Measurements from ENCODE around the gene NOS1AP. TPM values are rescaled to one million over a fixed set of nuclear protein-coding genes. Genes with fewer than 3 reads are reported as not detected.

The NOS1AP gene
- total RNA-seq, 2 experiments from 2014 or later: not detected

DNA sequence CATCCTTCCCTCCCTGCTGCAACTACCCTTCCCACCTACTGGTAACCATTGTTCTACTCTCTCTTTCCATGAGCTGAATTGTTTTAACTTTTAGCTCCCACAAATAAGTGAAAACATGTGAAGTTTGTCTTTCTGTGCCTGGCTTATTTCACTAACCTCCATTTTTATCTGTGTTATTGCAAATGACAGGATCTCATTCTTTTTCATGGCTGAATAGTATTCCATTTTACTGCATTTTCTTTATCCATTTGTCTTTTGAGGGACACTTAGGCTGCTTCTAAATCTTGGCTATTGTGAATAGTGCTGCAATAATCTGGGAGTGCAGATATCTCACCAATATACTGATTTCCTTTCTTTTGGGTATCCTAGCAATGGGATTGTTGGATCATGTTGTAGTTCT lies 80.6 kb downstream of the NOS1AP start:
- BruUV-seq (replicated peaks): no TSS peak
- TF ChIP-seq, protein P1, sequence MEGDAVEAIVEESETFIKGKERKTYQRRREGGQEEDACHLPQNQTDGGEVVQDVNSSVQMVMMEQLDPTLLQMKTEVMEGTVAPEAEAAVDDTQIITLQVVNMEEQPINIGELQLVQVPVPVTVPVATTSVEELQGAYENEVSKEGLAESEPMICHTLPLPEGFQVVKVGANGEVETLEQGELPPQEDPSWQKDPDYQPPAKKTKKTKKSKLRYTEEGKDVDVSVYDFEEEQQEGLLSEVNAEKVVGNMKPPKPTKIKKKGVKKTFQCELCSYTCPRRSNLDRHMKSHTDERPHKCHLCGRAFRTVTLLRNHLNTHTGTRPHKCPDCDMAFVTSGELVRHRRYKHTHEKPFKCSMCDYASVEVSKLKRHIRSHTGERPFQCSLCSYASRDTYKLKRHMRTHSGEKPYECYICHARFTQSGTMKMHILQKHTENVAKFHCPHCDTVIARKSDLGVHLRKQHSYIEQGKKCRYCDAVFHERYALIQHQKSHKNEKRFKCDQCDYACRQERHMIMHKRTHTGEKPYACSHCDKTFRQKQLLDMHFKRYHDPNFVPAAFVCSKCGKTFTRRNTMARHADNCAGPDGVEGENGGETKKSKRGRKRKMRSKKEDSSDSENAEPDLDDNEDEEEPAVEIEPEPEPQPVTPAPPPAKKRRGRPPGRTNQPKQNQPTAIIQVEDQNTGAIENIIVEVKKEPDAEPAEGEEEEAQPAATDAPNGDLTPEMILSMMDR (conservative IDR thresholded peaks at IDR 0.05; ENCODE audit: low read length): no peak
- no peak for TF ChIP-seq EZH2phosphoT487 (IDR thresholded peaks at IDR 0.05; ENCODE audit: borderline replicate concordance, low read depth, low read length)
- no peaks in the 10 kb centered on the region for H3K9me2 ChIP-seq (ENCODE audit: insufficient read depth, low read length)
- H3K4me1 ChIP-seq (ENCODE audit: insufficient read depth, low read length, poor library complexity, severe bottlenecking): no peaks in the 10 kb centered on the region
- H2AFZ ChIP-seq (ENCODE audit: low read length): no peak overlapping the region
- H3K36me3 ChIP-seq (ENCODE audit: insufficient read depth, low read length): no peaks in the 10 kb centered on the region
- POLR2A ChIA-PET: no interaction called here
- CTCF ChIA-PET (ENCODE audit: unreplicated experiment): no interaction called here
- H3K4me2 ChIP-seq (ENCODE audit: low read length): no peak overlapping the region
- H4K20me1 ChIP-seq (ENCODE audit: insufficient read depth, low read length): no peaks in the 10 kb centered on the region
- H3K27ac ChIP-seq (ENCODE audit: low read depth, low read length, poor library complexity, severe bottlenecking): no peak overlapping the region
- no peaks in the 10 kb centered on the region for H3K79me2 ChIP-seq (ENCODE audit: insufficient read depth, low read depth, low read length)
- no peak overlapping the region for H3K4me3 ChIP-seq (ENCODE audit: low read depth, low read length, poor library complexity, severe bottlenecking)
- no peaks in the 10 kb centered on the region for H3K9me3 ChIP-seq (ENCODE audit: low read length)
- no peak for DNase-seq (ENCODE audit: low spot score)
- intact Hi-C loops (cut with micrococcal nuclease; ENCODE audit: unreplicated experiment): no loop called here

- no peak overlapping the region for H3K27ac ChIP-seq (ENCODE audit: low read depth, low read length, poor library complexity, severe bottlenecking)
- no peak for DNase-seq (ENCODE audit: low spot score)
- intact Hi-C loops (cut with micrococcal nuclease; ENCODE audit: unreplicated experiment): no loop called here
- H3K4me1 ChIP-seq (ENCODE audit: insufficient read depth, low read length, poor library complexity, severe bottlenecking): no peaks in the 10 kb centered on the region
- BruUV-seq (replicated peaks): no TSS peak
- no peaks in the 10 kb centered on the region for H3K36me3 ChIP-seq (ENCODE audit: insufficient read depth, low read length)
- CTCF ChIA-PET (ENCODE audit: unreplicated experiment): no interaction called here
- H3K9me3 ChIP-seq (ENCODE audit: low read length): no peaks in the 10 kb centered on the region
- no peak overlapping the region for H3K4me2 ChIP-seq (ENCODE audit: low read length)
- H3K79me2 ChIP-seq (ENCODE audit: insufficient read depth, low read depth, low read length): no peaks in the 10 kb centered on the region
- no peak overlapping the region for H3K4me3 ChIP-seq (ENCODE audit: low read depth, low read length, poor library complexity, severe bottlenecking)
- POLR2A ChIA-PET: interaction anchor here (1.0 kb wide), 1 partner anchor 24 kb away, joined by 3 read pairs; no protein-coding TSS in a partner anchor
- TF ChIP-seq, protein P1 (conservative IDR thresholded peaks at IDR 0.05; ENCODE audit: low read length): no peak
- no peak overlapping the region for H2AFZ ChIP-seq (ENCODE audit: low read length)
- H3K9me2 ChIP-seq (ENCODE audit: insufficient read depth, low read length): no peaks in the 10 kb centered on the region
- H4K20me1 ChIP-seq (ENCODE audit: insufficient read depth, low read length): no peaks in the 10 kb centered on the region
Observed at GRCh38 chr1:162151900-162152829, 82.7 kb downstream of the NOS1AP start.

DNA sequence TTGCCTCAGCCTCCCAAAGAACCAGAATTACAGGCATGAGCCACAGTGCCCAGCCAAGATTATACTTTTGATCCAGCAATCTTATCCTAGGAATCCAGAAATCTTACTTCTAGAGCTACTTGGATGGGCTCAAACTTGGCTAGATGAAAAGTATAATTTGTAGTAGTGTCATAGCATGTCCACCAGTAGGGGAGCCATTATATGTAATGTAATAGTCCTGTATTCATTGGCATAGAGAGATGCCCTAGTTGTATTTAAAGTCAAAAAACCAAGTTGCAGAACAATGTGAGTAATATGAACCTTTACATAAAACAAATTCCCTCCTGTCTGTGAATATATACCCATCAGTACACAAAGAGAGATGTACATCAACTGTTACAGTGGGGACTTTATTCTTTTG lies 83.9 kb downstream of the NOS1AP start:
- Histone ChIP-seq H3K4me3 (ENCODE audit: low read depth, low read length, poor library complexity, severe bottlenecking) (no peak overlapping the region), H2AFZ (ENCODE audit: low read length) (no peak overlapping the region), H3K9me3 (ENCODE audit: low read length) (no peaks in the 10 kb centered on the region), H3K4me1 (ENCODE audit: insufficient read depth, low read length, poor library complexity, severe bottlenecking) (no peaks in the 10 kb centered on the region), H3K79me2 (ENCODE audit: insufficient read depth, low read depth, low read length) (no peaks in the 10 kb centered on the region), H3K27ac (ENCODE audit: low read depth, low read length, poor library complexity, severe bottlenecking) (no peak overlapping the region), H3K9me2 (ENCODE audit: insufficient read depth, low read length) (no peaks in the 10 kb centered on the region), H4K20me1 (ENCODE audit: insufficient read depth, low read length) (no peaks in the 10 kb centered on the region), H3K4me2 (ENCODE audit: low read length) (no peak overlapping the region), H3K36me3 (ENCODE audit: insufficient read depth, low read length) (no peaks in the 10 kb centered on the region)
- POLR2A ChIA-PET: no interaction called here
- intact Hi-C loops (cut with micrococcal nuclease; ENCODE audit: unreplicated experiment): no loop called here
- CTCF ChIA-PET (ENCODE audit: unreplicated experiment): no interaction called here
- TF ChIP-seq EZH2phosphoT487 (IDR thresholded peaks at IDR 0.05; ENCODE audit: borderline replicate concordance, low read depth, low read length): no peak
- TF ChIP-seq, protein P1 (conservative IDR thresholded peaks at IDR 0.05; ENCODE audit: low read length): no peak
- BruUV-seq (replicated peaks): no TSS peak
- DNase-seq (ENCODE audit: low spot score): no peak

Data from OCI-LY7 (cell line).